Panc1 (cell line): Measurements from ENCODE around the gene DOCK8. TPM values are rescaled to one million over a fixed set of nuclear protein-coding genes. Genes with fewer than 3 reads are reported as not detected.
A peak's percentile ranks its signal among the peaks of the same experiment; 100 is the strongest.
"Not testable (repeated sequence)": the region's sequence is repeated elsewhere in the genome, so short reads cannot be mapped to it uniquely, and the experiment has no call there.

Source experiments
- ATAC-seq: fragments of 200-7000 bp; cut with Tn5 transposase; 2 replicates; pipeline ENCODE4 v1.9.1; 2020; ENCODE audit warnings: mild to moderate bottlenecking, moderate library complexity
- Bru-seq: library from RNA; stranded (reverse); fragments of 400-500 nt; gene quantifications from one replicate; lab custom pipeline; 2021; lab: Mats Ljungman, UMichigan
- BruChase-seq, 2 experiments: library from RNA; stranded (reverse); fragments of 400-500 nt; gene quantifications; one replicate each; lab custom pipeline; 2021; lab: Mats Ljungman, UMichigan
- BruUV-seq: library from RNA; stranded (reverse); fragments of 400-500 nt; replicated peaks from 2 replicates; lab custom pipeline; 2021; lab: Mats Ljungman, UMichigan
- CTCF ChIA-PET: fragments of 300-600 bp; sonication (Branson Sonifier 250); formaldehyde crosslinking; loops from one replicate; lab custom pipeline; 2022; ENCODE audit warnings: antibody characterized with exemption; lab: Charles Lee
- POLR2A ChIA-PET: fragments of 300-600 bp; sonication (Branson Sonifier 250); formaldehyde crosslinking; loops from one replicate; lab custom pipeline; 2022; ENCODE audit warnings: antibody characterized with exemption; lab: Charles Lee
- DNase-seq: peaks from one replicate; pipeline ENCODE4 v3.0.0-alpha.2; 2010; ENCODE audit warnings: low read depth, low spot score
- H3K27ac ChIP-seq: 2 replicates; pipeline ENCODE4 v1.5.1; 2011; ENCODE audit warnings: mild to moderate bottlenecking, low read length, inconsistent platforms
- H3K27me3 ChIP-seq: fragments of 200-500 bp; sonication (Bioruptor generic); 2 replicates; pipeline ENCODE4 v1.6.0; 2014; ENCODE audit warnings: low read length, inconsistent platforms; ENCODE audit not compliant: control insufficient read depth, insufficient read depth
- H3K36me3 ChIP-seq: fragments of 200-500 bp; sonication (Bioruptor generic); 2 replicates; pipeline ENCODE4 v1.5.1; 2014; ENCODE audit warnings: inconsistent platforms, mild to moderate bottlenecking, low read length, moderate library complexity; ENCODE audit not compliant: control insufficient read depth, insufficient read depth
- H3K4me1 ChIP-seq: 2 replicates; pipeline ENCODE4 v1.5.1; 2011; ENCODE audit warnings: inconsistent platforms, mild to moderate bottlenecking, low read length, moderate library complexity; ENCODE audit not compliant: control insufficient read depth, insufficient read depth
- H3K4me3 ChIP-seq, 2 experiments: 2 replicates each; pipeline ENCODE4 v1.5.1; 2011 to 2012; ENCODE audit warnings: low read depth in 2 of 2, low read length in 2 of 2, mild to moderate bottlenecking in 2 of 2, inconsistent platforms in 1 of 2, moderate library complexity in 1 of 2
- H3K9me3 ChIP-seq: fragments of 200-500 bp; sonication (Bioruptor generic); 2 replicates; pipeline ENCODE4 v1.5.1; 2014; ENCODE audit warnings: low read depth, mild to moderate bottlenecking, inconsistent platforms, low read length, moderate library complexity; ENCODE audit not compliant: control insufficient read depth, insufficient read depth
- POLR2AphosphoS5 ChIP-seq: IDR thresholded peaks from 2 replicates; pipeline ENCODE4 v1.6.1; 2012; ENCODE audit warnings: mild to moderate bottlenecking, low read depth, low read length, moderate library complexity
- SIN3A ChIP-seq: IDR thresholded peaks from 2 replicates; pipeline ENCODE4 v1.6.1; 2012; ENCODE audit warnings: low read depth, mild to moderate bottlenecking, low read length, moderate library complexity, borderline replicate concordance; ENCODE audit not compliant: insufficient read depth
- TCF7L2 ChIP-seq: IDR thresholded peaks from 2 replicates; pipeline ENCODE4 v1.6.1; 2011; ENCODE audit warnings: mild to moderate bottlenecking, low read depth, low read length, inconsistent platforms
- in situ Hi-C: cut with HindIII; loops from 2 replicates; pipeline ENCODE4 v1.10.0; 2016; ENCODE audit warnings: low sequenced_read_pairs, low pct_unique_long_range_greater_than_20kb
- intact Hi-C: fragments of 100-400 bp; cut with micrococcal nuclease; formaldehyde crosslinking; loops from one replicate; pipeline ENCODE4 v1.10.0; 2022; ENCODE audit not compliant: unreplicated experiment
- long read RNA-seq: library from polyadenylated mRNA; unstranded; transcript quantifications from one replicate; pipeline ENCODE4 v2.0.0, GENCODE V29; 2021; ENCODE audit not compliant: unreplicated experiment
- polyA plus RNA-seq: library from polyadenylated mRNA; unstranded; fragments of >200 nt; gene quantifications from one replicate; pipeline ENCODE4 v1.2.1, GENCODE V29; 2012; ENCODE audit warnings: missing spikeins; ENCODE audit not compliant: insufficient read length
- total RNA-seq: library from RNA; stranded (reverse); gene quantifications from one replicate; pipeline ENCODE4 v1.2.1, GENCODE V29; 2021; ENCODE audit not compliant: unreplicated experiment
- TF ChIP-seq, protein P1 (sequence below), 2 experiments: IDR thresholded peaks; 2 replicates each; pipeline ENCODE4 v1.6.1; 2011 to 2012; ENCODE audit warnings: low read depth in 2 of 2, control low read depth in 1 of 2, low read length in 1 of 2, mild to moderate bottlenecking in 1 of 2, moderate library complexity in 1 of 2; ENCODE audit not compliant: insufficient read depth in 1 of 2
- TF ChIP-seq, protein P2 (sequence below): fragments of 450-650 bp; IDR thresholded peaks from 2 replicates; pipeline ENCODE4 v1.5.1; 2017; ENCODE audit warnings: mild to moderate bottlenecking

DOCK8 gene
- total RNA-seq: 1.4 TPM
- 0.15 TPM for polyA plus RNA-seq
- Bru-seq, nascent RNA: percentile 17 among the genes with signal in this experiment
- percentile 13 among the genes with signal in this experiment for BruChase-seq, experiment 1, labeled RNA remaining after a 2-hour chase
- BruChase-seq, experiment 2, labeled RNA remaining after a 6-hour chase: percentile 18 among the genes with signal in this experiment
- long read RNA-seq: 0 reads

DNA sequence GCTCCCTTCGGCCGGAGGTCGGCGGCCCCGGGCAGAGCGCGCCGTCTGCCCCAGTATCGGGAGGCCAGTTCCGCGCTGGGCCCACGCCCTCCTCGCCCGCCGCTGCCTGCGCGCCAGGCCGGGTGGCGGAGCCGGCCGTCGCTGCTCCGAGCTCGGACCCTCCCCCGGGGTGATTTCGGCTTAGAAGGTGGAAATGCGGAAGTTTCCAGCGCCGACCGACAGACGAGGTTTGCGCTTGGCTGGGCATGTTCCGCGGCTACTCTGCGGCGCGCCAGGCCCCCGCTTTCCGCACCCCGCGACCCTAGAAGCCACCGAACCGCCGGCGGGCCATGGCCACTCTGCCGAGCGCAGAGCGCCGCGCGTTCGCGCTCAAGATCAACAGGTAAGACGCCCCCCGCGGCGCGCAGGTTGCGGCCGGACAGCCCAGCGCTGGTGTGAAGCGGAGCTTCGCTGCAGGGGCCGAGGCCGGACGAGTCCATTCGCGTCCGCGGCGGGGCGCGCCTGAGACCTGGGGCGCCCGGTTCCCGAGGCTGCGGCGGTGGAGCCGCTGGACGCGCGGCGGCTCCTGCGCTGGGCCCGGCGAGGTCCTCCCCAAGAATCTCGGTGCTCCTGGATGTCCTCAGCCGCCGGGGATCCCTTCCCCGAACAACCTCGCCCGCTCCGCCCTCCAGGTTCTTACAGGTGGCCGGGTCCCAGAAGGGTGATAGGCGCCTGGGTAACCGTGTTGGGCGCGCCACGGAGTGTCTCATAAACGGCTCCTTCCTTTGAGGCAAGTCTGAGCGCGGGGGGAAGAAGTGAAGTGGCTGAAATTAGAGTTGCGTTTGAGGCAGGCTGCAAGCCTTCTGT is at the start of gene DOCK8:
TSS of gene DOCK8 (plus strand) at position 218 of the 846 bp plus-strand sequence. CDS start at position 330, 112 bp downstream.
- in situ Hi-C loops: no loop called here
- no TSS peak for BruUV-seq
- no peak within 1 kb of the TSS for H3K27ac ChIP-seq
- ATAC-seq (peak; percentile 87), DNase-seq (no peak)
- no peak for TF ChIP-seq TCF7L2
- TF ChIP-seq POLR2AphosphoS5: no peak
- TF ChIP-seq SIN3A: no peak
- TF ChIP-seq, protein P1, sequence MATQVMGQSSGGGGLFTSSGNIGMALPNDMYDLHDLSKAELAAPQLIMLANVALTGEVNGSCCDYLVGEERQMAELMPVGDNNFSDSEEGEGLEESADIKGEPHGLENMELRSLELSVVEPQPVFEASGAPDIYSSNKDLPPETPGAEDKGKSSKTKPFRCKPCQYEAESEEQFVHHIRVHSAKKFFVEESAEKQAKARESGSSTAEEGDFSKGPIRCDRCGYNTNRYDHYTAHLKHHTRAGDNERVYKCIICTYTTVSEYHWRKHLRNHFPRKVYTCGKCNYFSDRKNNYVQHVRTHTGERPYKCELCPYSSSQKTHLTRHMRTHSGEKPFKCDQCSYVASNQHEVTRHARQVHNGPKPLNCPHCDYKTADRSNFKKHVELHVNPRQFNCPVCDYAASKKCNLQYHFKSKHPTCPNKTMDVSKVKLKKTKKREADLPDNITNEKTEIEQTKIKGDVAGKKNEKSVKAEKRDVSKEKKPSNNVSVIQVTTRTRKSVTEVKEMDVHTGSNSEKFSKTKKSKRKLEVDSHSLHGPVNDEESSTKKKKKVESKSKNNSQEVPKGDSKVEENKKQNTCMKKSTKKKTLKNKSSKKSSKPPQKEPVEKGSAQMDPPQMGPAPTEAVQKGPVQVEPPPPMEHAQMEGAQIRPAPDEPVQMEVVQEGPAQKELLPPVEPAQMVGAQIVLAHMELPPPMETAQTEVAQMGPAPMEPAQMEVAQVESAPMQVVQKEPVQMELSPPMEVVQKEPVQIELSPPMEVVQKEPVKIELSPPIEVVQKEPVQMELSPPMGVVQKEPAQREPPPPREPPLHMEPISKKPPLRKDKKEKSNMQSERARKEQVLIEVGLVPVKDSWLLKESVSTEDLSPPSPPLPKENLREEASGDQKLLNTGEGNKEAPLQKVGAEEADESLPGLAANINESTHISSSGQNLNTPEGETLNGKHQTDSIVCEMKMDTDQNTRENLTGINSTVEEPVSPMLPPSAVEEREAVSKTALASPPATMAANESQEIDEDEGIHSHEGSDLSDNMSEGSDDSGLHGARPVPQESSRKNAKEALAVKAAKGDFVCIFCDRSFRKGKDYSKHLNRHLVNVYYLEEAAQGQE (IDR thresholded peaks at IDR 0.05; ENCODE audit: insufficient read depth in 1 of 2, low read depth in 2 of 2, low read length in 1 of 2): no peak
- TF ChIP-seq, protein P2, sequence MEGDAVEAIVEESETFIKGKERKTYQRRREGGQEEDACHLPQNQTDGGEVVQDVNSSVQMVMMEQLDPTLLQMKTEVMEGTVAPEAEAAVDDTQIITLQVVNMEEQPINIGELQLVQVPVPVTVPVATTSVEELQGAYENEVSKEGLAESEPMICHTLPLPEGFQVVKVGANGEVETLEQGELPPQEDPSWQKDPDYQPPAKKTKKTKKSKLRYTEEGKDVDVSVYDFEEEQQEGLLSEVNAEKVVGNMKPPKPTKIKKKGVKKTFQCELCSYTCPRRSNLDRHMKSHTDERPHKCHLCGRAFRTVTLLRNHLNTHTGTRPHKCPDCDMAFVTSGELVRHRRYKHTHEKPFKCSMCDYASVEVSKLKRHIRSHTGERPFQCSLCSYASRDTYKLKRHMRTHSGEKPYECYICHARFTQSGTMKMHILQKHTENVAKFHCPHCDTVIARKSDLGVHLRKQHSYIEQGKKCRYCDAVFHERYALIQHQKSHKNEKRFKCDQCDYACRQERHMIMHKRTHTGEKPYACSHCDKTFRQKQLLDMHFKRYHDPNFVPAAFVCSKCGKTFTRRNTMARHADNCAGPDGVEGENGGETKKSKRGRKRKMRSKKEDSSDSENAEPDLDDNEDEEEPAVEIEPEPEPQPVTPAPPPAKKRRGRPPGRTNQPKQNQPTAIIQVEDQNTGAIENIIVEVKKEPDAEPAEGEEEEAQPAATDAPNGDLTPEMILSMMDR: peak; percentile 52
- H3K4me1 ChIP-seq: no peaks in the 10 kb centered on the region
- POLR2A ChIA-PET: no interaction called here
- H3K27me3 ChIP-seq: peaks cover 2% of the 10 kb centered on the region; the same call in 1 of the 2 replicates
- peak within 1 kb of the TSS; percentile 32 to 33; a peak in 3 of 4 replicates for H3K4me3 ChIP-seq
- H3K36me3 ChIP-seq: no peaks in the 10 kb centered on the region
- CTCF ChIA-PET: no interaction called here
- no peaks in the 10 kb centered on the region for H3K9me3 ChIP-seq
- intact Hi-C loops: no loop called here

DNA sequence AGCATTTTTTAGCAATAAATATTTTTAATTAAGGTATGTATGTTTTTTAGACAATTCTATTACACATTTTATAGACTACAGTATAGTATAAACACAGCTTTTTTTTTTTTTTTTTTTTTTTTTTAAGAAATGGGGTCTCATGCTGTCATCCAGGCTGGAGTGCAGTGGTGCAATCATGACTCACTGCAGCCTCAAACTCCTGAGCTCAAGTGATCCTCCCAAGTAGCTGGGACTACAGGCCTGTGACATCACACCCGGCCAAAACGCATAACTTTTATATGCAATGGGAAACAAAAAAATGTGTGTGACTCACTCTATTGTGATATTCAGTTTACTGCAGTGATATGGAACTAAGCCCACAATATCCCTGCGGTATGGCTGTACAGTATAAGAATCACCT is 44.9 kb upstream of the DOCK8 start:
- H3K27me3 ChIP-seq, CTCF ChIA-PET: not testable (repeated sequence)

DNA sequence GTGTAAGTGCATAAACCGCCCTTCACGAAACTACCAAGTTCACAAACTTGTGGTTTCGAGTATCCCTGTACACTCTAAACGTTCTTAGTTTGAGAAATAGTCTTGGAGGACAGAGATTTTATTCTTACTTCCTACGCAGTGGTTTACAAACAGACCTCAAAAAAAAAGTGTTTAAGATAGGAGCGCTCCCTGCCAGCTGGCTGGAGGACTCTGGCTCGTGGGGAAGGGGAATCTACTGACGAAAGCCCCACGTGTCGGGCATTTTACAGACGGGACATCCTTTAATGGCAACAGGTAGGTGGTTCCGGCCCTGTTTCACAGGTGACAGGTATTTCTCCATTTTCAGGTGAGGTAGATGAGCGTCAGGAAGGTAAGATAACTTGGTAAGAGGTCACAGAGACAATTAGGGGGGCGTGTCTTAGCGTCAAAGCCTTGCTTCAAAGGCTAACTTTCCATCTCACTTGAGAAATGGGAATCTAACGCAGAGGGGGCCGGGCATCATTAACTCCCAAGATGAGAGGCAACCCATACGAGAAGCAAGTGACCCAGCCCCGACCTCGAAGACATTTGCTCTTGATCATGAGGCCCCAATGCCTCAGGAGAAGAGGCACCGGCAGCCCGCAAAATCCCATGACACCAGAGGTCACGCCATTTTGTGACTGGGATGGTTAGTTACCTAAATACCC is 36.4 kb upstream of the DOCK8 start:
- in situ Hi-C loops, CTCF ChIA-PET: not testable (repeated sequence)

More for the DNA sequence above, 44.9 kb upstream of the DOCK8 start:
- POLR2A ChIA-PET, ATAC-seq, intact Hi-C loops, H3K36me3 ChIP-seq, BruUV-seq, DNase-seq, H3K27ac ChIP-seq, H3K4me3 ChIP-seq, in situ Hi-C loops, H3K9me3 ChIP-seq, H3K4me1 ChIP-seq: not testable (repeated sequence)

DNA sequence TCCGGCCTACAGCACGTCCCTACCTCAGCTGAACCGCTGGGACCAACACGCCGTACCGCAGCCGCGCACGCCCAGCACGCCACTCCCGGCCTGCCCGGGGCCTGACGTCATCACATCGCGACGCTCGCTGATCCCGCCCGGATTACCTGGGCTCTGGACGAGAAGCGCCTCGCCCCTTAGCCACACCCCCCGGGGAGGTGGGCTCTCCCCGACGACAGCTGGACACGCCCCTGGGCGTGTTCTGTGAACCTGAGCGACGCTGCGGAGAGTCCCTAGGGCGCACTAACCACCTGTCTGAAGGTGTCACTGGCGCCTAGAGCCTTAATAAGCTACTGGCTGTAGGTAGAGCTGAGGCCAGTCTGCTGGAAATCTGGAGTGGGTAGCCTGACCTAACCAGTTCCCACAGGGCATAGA is 35.7 kb upstream of the DOCK8 start, which contains the start of gene ZNG1A:
TSS of gene ZNG1A (minus strand) at position 87 of the 414 bp plus-strand sequence. CDS start 87 bp downstream, outside the sequence.
- H3K36me3 ChIP-seq, in situ Hi-C loops, H3K4me1 ChIP-seq, H3K27me3 ChIP-seq, ATAC-seq, CTCF ChIA-PET, H3K27ac ChIP-seq, POLR2A ChIA-PET, H3K9me3 ChIP-seq, DNase-seq, intact Hi-C loops, BruUV-seq: not testable (repeated sequence)
- H3K4me3 ChIP-seq: peak within 1 kb of the TSS; percentile 16 to 26; a peak in 2 of 4 replicates

More for the DNA sequence above, 36.4 kb upstream of the DOCK8 start:
- BruUV-seq, ATAC-seq, POLR2A ChIA-PET, H3K27ac ChIP-seq, H3K9me3 ChIP-seq, H3K4me1 ChIP-seq, intact Hi-C loops, H3K36me3 ChIP-seq, H3K27me3 ChIP-seq, DNase-seq: not testable (repeated sequence)
- H3K4me3 ChIP-seq: peak overlapping the region; percentile 13 to 26; a peak in 2 of 4 replicates
